ENCODE measurements around the gene USP40. TPM values are rescaled to one million over a fixed set of nuclear protein-coding genes. Genes with fewer than 3 reads are reported as not detected.

USP40 gene
- total and polyA plus RNA-seq, 2 of the 8 experiments (the other 6 are each of a cell fraction or from before 2014, with no cell fraction given), result 12.0 to 15.7 TPM

GRCh38 chr2:233463586-233463985, 103.0 kb downstream of the USP40 start:
- Histone ChIP-seq H3K4me3 (ENCODE audit: extremely low read depth in 1 of 4, insufficient read depth in 2 of 4, low read depth in 3 of 4, low read length in 4 of 4) (no peak overlapping the region), H3K4me1 (replicated peaks in 1 of 4; ENCODE audit: control insufficient read depth in 3 of 4, insufficient read depth in 4 of 4, low read length in 3 of 4) (no peaks in the 10 kb centered on the region), H3K36me3 (ENCODE audit: control insufficient read depth in 2 of 4, insufficient read depth in 4 of 4, low read length in 3 of 4) (peaks cover 2 to 8% (median 5%) of the 10 kb centered on the region in 4 experiments; a peak in 5 of 8 replicates), H4K91ac (replicated peaks; ENCODE audit: insufficient read length, low read length) (no peak overlapping the region), H3K14ac (ENCODE audit: insufficient read length) (no peak overlapping the region), H3K4ac (replicated peaks; ENCODE audit: insufficient read length, low read depth, low read length) (no peak overlapping the region), H3K23me2 (ENCODE audit: low read depth, low read length) (peaks cover 2% of the 10 kb centered on the region; the same call in 1 of the 2 replicates), H4K5ac (ENCODE audit: insufficient read length, low read depth, low read length) (no peak overlapping the region), H2BK15ac (ENCODE audit: low read length) (no peak overlapping the region), H2AK5ac (ENCODE audit: low read depth, low read length) (no peak overlapping the region), H4K8ac (ENCODE audit: extremely low read depth, insufficient read depth, low read length) (no peak overlapping the region), H3K23ac (ENCODE audit: insufficient read length) (no peak overlapping the region), H2BK120ac (replicated peaks; ENCODE audit: low read depth, low read length) (no peak overlapping the region), H3K4me2 (ENCODE audit: insufficient read depth in 1 of 2, low read depth in 2 of 2, low read length in 2 of 2) (no peak overlapping the region), H3K27me3 (replicated peaks in 1 of 4; ENCODE audit: control insufficient read depth in 3 of 4, extremely low read depth in 1 of 4, insufficient read depth in 3 of 4, low read length in 3 of 4) (no peaks in the 10 kb centered on the region), H3K27ac (ENCODE audit: low read depth, low read length) (no peak overlapping the region), H3K79me2 (ENCODE audit: control insufficient read depth in 1 of 2, insufficient read depth in 2 of 2, low read length in 2 of 2) (no peaks in the 10 kb centered on the region), H4K20me1 (replicated peaks in 1 of 2; ENCODE audit: control insufficient read depth in 1 of 2, insufficient read depth in 2 of 2, low read length in 2 of 2) (peaks cover 0 to 3% of the 10 kb centered on the region in 2 experiments), H3K56ac (replicated peaks; ENCODE audit: insufficient read length, low read depth, low read length) (no peak overlapping the region), H2AFZ (ENCODE audit: low read length) (no peak overlapping the region), H3K9ac (replicated peaks in 1 of 4; ENCODE audit: extremely low read depth in 1 of 4, low read depth in 3 of 4, low read length in 3 of 4) (no peak overlapping the region), H3K9me3 (ENCODE audit: insufficient read depth in 2 of 2, low read depth in 1 of 2, low read length in 1 of 2) (no peaks in the 10 kb centered on the region), H2BK5ac (ENCODE audit: low read depth, low read length) (no peak overlapping the region), H2BK12ac (ENCODE audit: low read depth, low read length) (no peak overlapping the region), H3K79me1 (ENCODE audit: low read depth, low read length) (no peaks in the 10 kb centered on the region), H3K18ac (ENCODE audit: extremely low read depth, low read length) (no peak overlapping the region), H2BK20ac (ENCODE audit: low read length) (no peak overlapping the region)
- no peak for DNase-seq (ENCODE audit: low read depth in 1 of 2, low spot score in 2 of 2)
- WGBS, 2 experiments (ENCODE audit: extremely low coverage in 1 of 2, insufficient coverage in 1 of 2, insufficient read length in 1 of 2, insufficient replicate concordance in 2 of 2, low coverage in 1 of 2, low lambda C conversion rate in 2 of 2, missing lambda C conversion rate in 1 of 2), result 95 to 100% methylated on average over 7 to 16 of the region's 16 CpGs
- ChIA-PET POLR2A (ENCODE audit: partially characterized antibody) (no interaction called here), CTCF (ENCODE audit: partially characterized antibody) (interaction anchor here (1.3 to 1.5 kb wide), 3 partner anchors 15 to 369 kb away, joined by 4 to 7 read pairs (median 4); no protein-coding TSS in a partner anchor)
- TF ChIP-seq RFX5 (IDR thresholded peaks at IDR 0.05; ENCODE audit: borderline replicate concordance, low read depth, low read length) (no peak), SP4 (IDR thresholded peaks at IDR 0.05; ENCODE audit: low read length) (no peak), CREB1 (IDR thresholded peaks at IDR 0.05) (no peak), PHF8 (conservative IDR thresholded peaks at IDR 0.05; ENCODE audit: low read depth, low read length) (no peak), ZNF274 (IDR thresholded peaks at IDR 0.05; ENCODE audit: borderline replicate concordance, extremely low read depth, low read length) (no peak), BACH1 (IDR thresholded peaks at IDR 0.05; ENCODE audit: low read length) (no peak)
- no peak for FAIRE-seq
